CD4-positive, alpha-beta T cell treated with Interferon alpha-2 for 1 hour (primary cell): Measurements from ENCODE around the gene HLF.

Experiments used
- DNase-seq, 2 donors: peaks; one replicate each; pipeline ENCODE4 v3.0.0-alpha.2; 2020 to 2022

HLF gene

GRCh38 chr17:55366020-55366481 is 101.3 kb downstream of the HLF start:
- no peak for DNase-seq

- DNase-seq, result no peak
Observed at GRCh38 chr17:55368706-55369105, 103.9 kb downstream of the HLF start.
